Testis (tissue), 3 donors: ENCODE results near the gene FBXO38. TPM values are rescaled to one million over a fixed set of nuclear protein-coding genes. Genes with fewer than 3 reads are reported as not detected.

Experiments
- DNase-seq: peaks from one replicate; pipeline ENCODE4 v3.0.0-alpha.2; 2019
- H3K27ac ChIP-seq, 2 donors: fragments of 200-600 bp; sonication (generic); one replicate each; pipeline ENCODE4 v1.5.1; 2019
- H3K27me3 ChIP-seq: fragments of 200-600 bp; sonication (generic); one replicate; pipeline ENCODE4 v1.5.1; 2019
- H3K36me3 ChIP-seq: fragments of 200-600 bp; sonication (generic); one replicate; pipeline ENCODE4 v1.5.1; 2017; ENCODE audit warnings: low read depth; ENCODE audit errors: missing control alignments
- H3K4me1 ChIP-seq: fragments of 200-600 bp; sonication (generic); one replicate; pipeline ENCODE4 v1.5.1; 2019
- H3K4me3 ChIP-seq, 2 donors: fragments of 200-600 bp; sonication (generic); one replicate each; pipeline ENCODE4 v1.5.1; 2017 to 2019
- H3K9me3 ChIP-seq: fragments of 200-600 bp; sonication (generic); one replicate; pipeline ENCODE4 v1.5.1; 2017
- CTCF ChIP-seq, 3 experiments: fragments of 450-650 bp in 2 of 3; fragments of 200-600 bp in 1 of 3; sonication (generic) in 1 of 3; IDR thresholded peaks; one replicate each; pipeline ENCODE4 v1.5.1; 2016 to 2019; ENCODE audit warnings: antibody characterized with exemption in 3 of 3, mild to moderate bottlenecking in 2 of 3, moderate library complexity in 1 of 3
- POLR2A ChIP-seq: fragments of 450-650 bp; IDR thresholded peaks from one replicate; pipeline ENCODE4 v1.6.1; 2017; ENCODE audit warnings: antibody characterized with exemption, mild to moderate bottlenecking, moderate library complexity
- WGBS, 2 donors: methylation state at CpG; one replicate each; pipeline ENCODE4 v1.1.5; 2018; 5-methylcytosine and 5-hydroxymethylcytosine counted together
- intact Hi-C: fragments of 100-400 bp; cut with DNase I; formaldehyde crosslinking; loops from one replicate; pipeline ENCODE4 v1.15.1; 2023; ENCODE audit warnings: low total_unique reads
- polyA plus RNA-seq: library from polyadenylated mRNA; stranded (reverse); fragments of 350-450 nt; fragmentation: Illumina TruSeq; extraction: RNeasy Lipid Tissue Mini Kit (QIAGEN cat#74804); gene quantifications from one replicate; pipeline ENCODE4 v1.2.3, GENCODE V29; 2014; ENCODE audit warnings: low read depth, low replicate concordance; ENCODE audit not compliant: insufficient read depth
- total RNA-seq, 2 donors: library from RNA; depleted of rRNA; stranded (reverse); fragments of >200 nt; gene quantifications; one replicate each; pipeline ENCODE4 v1.2.3, GENCODE V29; 2016

Gene FBXO38
- total and polyA plus RNA-seq, 3 donors from 2014 or later: 41.0 to 62.4 (median 57.8) TPM

DNA sequence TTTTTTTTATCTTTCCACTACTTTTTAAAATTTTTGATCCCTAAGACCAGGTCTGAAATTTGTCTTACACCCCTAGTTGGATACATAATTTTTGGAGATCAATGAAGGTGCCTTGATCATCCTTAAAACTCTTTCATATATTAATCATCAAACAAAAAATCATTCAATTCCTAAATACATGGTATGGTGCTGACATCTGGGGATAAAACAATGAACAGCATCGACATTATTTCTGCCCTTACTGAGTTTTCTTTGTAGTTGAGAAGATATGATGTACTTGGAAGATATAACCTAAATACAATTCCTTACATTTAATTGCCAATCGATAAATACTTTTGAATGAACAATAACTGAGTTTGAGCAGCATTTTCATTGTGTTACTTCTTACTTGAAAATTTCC lies 30.1 kb upstream of the FBXO38 start:
- DNase-seq: no peak
- Histone ChIP-seq H3K27me3 (no peaks in the 10 kb centered on the region), H3K36me3 (no peaks in the 10 kb centered on the region), H3K9me3 (no peaks in the 10 kb centered on the region), H3K4me1 (no peaks in the 10 kb centered on the region), H3K27ac (no peak overlapping the region), H3K4me3 (no peak overlapping the region)
- intact Hi-C loops: no loop called here
- WGBS, 2 donors: 87 to 90% methylated on average over 2 of the region's 2 CpGs
- TF ChIP-seq POLR2A (no peak), CTCF (IDR thresholded peaks at IDR 0.05) (no peak)

DNA sequence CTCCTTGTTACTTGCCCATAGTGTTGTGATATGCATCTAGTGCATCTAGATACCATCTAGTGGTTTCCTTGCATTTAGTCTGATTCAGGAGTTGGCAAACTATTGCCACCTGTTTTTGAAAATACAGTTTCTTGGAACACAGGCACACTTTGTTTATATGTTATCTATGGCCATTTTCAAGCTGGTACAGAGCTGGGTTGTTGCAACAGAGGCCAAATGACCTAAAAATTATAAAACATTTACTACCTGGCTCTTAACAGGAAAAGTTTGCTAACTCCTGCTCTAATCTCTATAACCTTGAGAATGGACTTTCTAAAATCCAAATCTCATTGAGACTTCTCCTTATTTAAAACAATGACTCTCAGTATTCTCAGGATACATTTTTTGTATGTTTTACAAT lies 19.4 kb upstream of the FBXO38 start:
- H3K27ac ChIP-seq: no peak overlapping the region
- no peaks in the 10 kb centered on the region for H3K9me3 ChIP-seq
- no peaks in the 10 kb centered on the region for H3K4me1 ChIP-seq
- H3K27me3 ChIP-seq: no peaks in the 10 kb centered on the region
- no peaks in the 10 kb centered on the region for H3K36me3 ChIP-seq
- TF ChIP-seq CTCF (IDR thresholded peaks at IDR 0.05): no peak
- no peak for TF ChIP-seq POLR2A
- no peak overlapping the region for H3K4me3 ChIP-seq
- no peak for DNase-seq
- intact Hi-C loops: no loop called here

DNA sequence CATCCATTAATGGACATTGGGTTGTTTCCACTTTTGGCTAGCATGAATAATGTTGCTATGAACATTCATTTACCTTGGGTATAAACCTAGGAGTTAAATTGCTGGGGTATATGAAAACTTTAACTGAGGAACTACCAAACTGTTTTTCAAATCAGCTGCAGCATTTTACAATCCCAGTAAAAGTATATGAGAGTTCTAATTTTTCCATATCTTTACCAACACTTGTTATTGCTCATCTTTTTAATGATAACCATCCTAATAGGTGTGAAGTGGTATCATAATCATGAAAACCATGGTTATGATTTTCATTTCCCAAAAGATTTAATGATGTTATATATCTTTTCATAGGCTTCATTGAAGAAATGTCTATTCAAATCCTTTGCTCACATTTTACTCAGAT lies 15.5 kb upstream of the FBXO38 start:
- no peak for TF ChIP-seq POLR2A
- no peak for TF ChIP-seq CTCF (IDR thresholded peaks at IDR 0.05)
- H3K36me3 ChIP-seq: no peaks in the 10 kb centered on the region
- intact Hi-C loops: no loop called here
- no peaks in the 10 kb centered on the region for H3K9me3 ChIP-seq
- no peaks in the 10 kb centered on the region for H3K4me1 ChIP-seq
- H3K27ac ChIP-seq: no peak overlapping the region
- H3K27me3 ChIP-seq: no peaks in the 10 kb centered on the region
- no peak for DNase-seq
- H3K4me3 ChIP-seq: no peak overlapping the region

GRCh38 chr5:148372166-148372725 lies 11.5 kb upstream of the FBXO38 start:
- H3K27me3 ChIP-seq: no peaks in the 10 kb centered on the region
- no peaks in the 10 kb centered on the region for H3K9me3 ChIP-seq
- intact Hi-C loops: no loop called here
- H3K4me1 ChIP-seq: no peaks in the 10 kb centered on the region
- 69 to 80% methylated on average over 2 of the region's 2 CpGs for WGBS, 2 donors
- no peak overlapping the region for H3K27ac ChIP-seq
- TF ChIP-seq POLR2A: no peak
- no peak for TF ChIP-seq CTCF (IDR thresholded peaks at IDR 0.05)
- H3K4me3 ChIP-seq: no peak overlapping the region
- H3K36me3 ChIP-seq: no peaks in the 10 kb centered on the region
- no peak for DNase-seq

DNA sequence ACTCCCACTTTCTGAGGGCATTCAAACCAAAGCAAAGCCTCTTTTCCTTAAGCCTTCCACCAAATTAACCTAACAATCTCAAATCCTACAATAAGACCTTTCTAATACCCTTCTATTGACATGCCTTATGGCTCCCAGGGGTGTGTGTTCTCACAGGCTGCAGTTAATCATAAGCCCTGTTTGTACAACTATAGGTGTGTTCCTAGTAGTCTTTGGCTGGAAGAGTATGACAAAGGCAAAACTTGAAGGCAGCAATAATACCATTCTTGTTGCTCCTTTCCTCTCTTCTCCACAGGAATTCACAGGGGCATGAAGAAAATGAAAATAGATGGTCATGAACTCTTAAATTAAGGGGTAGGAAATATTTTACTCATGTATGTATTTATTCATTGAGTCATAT lies 10.9 kb upstream of the FBXO38 start:
- TF ChIP-seq POLR2A: no peak
- DNase-seq: no peak
- Histone ChIP-seq H3K4me1 (no peaks in the 10 kb centered on the region), H3K27ac (no peak overlapping the region), H3K9me3 (no peaks in the 10 kb centered on the region), H3K4me3 (no peak overlapping the region), H3K27me3 (no peaks in the 10 kb centered on the region), H3K36me3 (no peaks in the 10 kb centered on the region)
- intact Hi-C loops: no loop called here
